K562 (cell line): ENCODE measurements around the gene ABCA4. TPM values are rescaled to one million over a fixed set of nuclear protein-coding genes. Genes with fewer than 3 reads are reported as not detected.

Experiments
- CBFA2T2 ChIP-seq: fragments of 450-650 bp; conservative IDR thresholded peaks from 2 replicates; pipeline ENCODE4 v1.6.1; 2017; ENCODE audit warnings: mild to moderate bottlenecking
- CBFA2T3 ChIP-seq: fragments of 450-650 bp; IDR thresholded peaks from 2 replicates; pipeline ENCODE4 v1.6.1; 2017
- CTCF ChIP-seq, 3 experiments: IDR thresholded peaks in 2 of 3; conservative IDR thresholded peaks in 1 of 3; 2 replicates each; pipeline ENCODE4 v1.5.1; 2011 to 2012; ENCODE audit warnings: low read length in 3 of 3, mild to moderate bottlenecking in 3 of 3, control low read depth in 2 of 3, improper control_type of control experiment in 1 of 3, inconsistent platforms in 1 of 3, low read depth in 1 of 3, mixed read lengths in 1 of 3, moderate library complexity in 1 of 3; ENCODE audit not compliant: insufficient read depth in 2 of 3
- ELK3 ChIP-seq: fragments of 450-650 bp; formaldehyde crosslinking; IDR thresholded peaks from 2 replicates; pipeline ENCODE4 v1.4.0; 2020; ENCODE audit warnings: mild to moderate bottlenecking
- ERF ChIP-seq: fragments of 450-650 bp; formaldehyde crosslinking; IDR thresholded peaks from 2 replicates; pipeline ENCODE4 v1.4.0; 2020; ENCODE audit warnings: mild to moderate bottlenecking, mixed read lengths
- ETS1 ChIP-seq: conservative IDR thresholded peaks from 2 replicates; pipeline ENCODE4 v1.6.1; 2011; ENCODE audit warnings: low read depth, mild to moderate bottlenecking, low read length; ENCODE audit not compliant: control insufficient read depth
- HMG20A ChIP-seq: fragments of 450-650 bp; formaldehyde crosslinking; conservative IDR thresholded peaks from 2 replicates; pipeline ENCODE4 v1.4.0; 2020; ENCODE audit warnings: mild to moderate bottlenecking, mixed read lengths
- HNRNPL ChIP-seq: fragments of 200-400 bp; formaldehyde crosslinking; IDR thresholded peaks from 2 replicates; pipeline ENCODE4 v1.6.1; 2017; ENCODE audit warnings: low read depth, mild to moderate bottlenecking, low read length
- HNRNPLL ChIP-seq: fragments of 200-400 bp; formaldehyde crosslinking; IDR thresholded peaks from 2 replicates; pipeline ENCODE4 v1.6.1; 2017; ENCODE audit warnings: low read length, low read depth, mild to moderate bottlenecking; ENCODE audit not compliant: poor library complexity, severe bottlenecking
- HOXB6 ChIP-seq: fragments of 250-450 bp; sonication (Bioruptor Pico); IDR thresholded peaks from 2 replicates; pipeline ENCODE4 v1.5.1; 2022; ENCODE audit warnings: mild to moderate bottlenecking, borderline replicate concordance
- KDM2B ChIP-seq: fragments of 250-450 bp; sonication (Bioruptor Pico); IDR thresholded peaks from 2 replicates; pipeline ENCODE4 v1.8.0; 2021; ENCODE audit warnings: mild to moderate bottlenecking, moderate library complexity
- LARP7 ChIP-seq: fragments of 450-650 bp; IDR thresholded peaks from 2 replicates; pipeline ENCODE4 v1.6.1; 2016
- SP1 ChIP-seq: sonication (generic); formaldehyde crosslinking; IDR thresholded peaks from 2 replicates; pipeline ENCODE4 v1.8.1; 2022; ENCODE audit warnings: mild to moderate bottlenecking, missing genetic modification reagents
- THRAP3 ChIP-seq: fragments of 450-650 bp; IDR thresholded peaks from 2 replicates; pipeline ENCODE4 v1.6.1; 2016; ENCODE audit warnings: mild to moderate bottlenecking, inconsistent platforms, borderline replicate concordance
- ZC3H4 ChIP-seq: sonication (generic); formaldehyde crosslinking; IDR thresholded peaks from 2 replicates; pipeline ENCODE4 v1.9.0; 2021; ENCODE audit warnings: missing genetic modification reagents, borderline replicate concordance
- ZNF354B ChIP-seq: fragments of 250-450 bp; sonication (Bioruptor Pico); IDR thresholded peaks from 2 replicates; pipeline ENCODE4 v1.4.0; 2020
- ZSCAN29 ChIP-seq: fragments of 450-650 bp; IDR thresholded peaks from 2 replicates; pipeline ENCODE4 v1.6.1; 2017
- polyA plus RNA-seq, 8 experiments: library from polyadenylated mRNA; depleted of rRNA in 4 of 8; stranded (reverse) in 5 of 8; unstranded in 3 of 8; fragments of >200 nt; fragmentation: Nextera tagmentation in 2 of 8; fragmentation: Illumina TruSeq in 1 of 8; extraction: Ambion mirVana in 2 of 8; extraction: Trizol in 1 of 8; gene quantifications; 2 replicates each; pipeline versions ENCODE4 v1.2.1 to v1.2.3, GENCODE V29; 2011 to 2014; ENCODE audit warnings: inconsistent platforms in 1 of 8, missing spikeins in 1 of 8
- total RNA-seq, 7 experiments: library from RNA; depleted of rRNA in 6 of 7; stranded (reverse); fragments of >200 nt in 6 of 7; fragmentation: Illumina TruSeq in 2 of 7; extraction: Trizol in 2 of 7; gene quantifications; 2 replicates each; pipeline versions ENCODE4 v1.2.1 to v1.2.3, GENCODE V29; 2011 to 2021; ENCODE audit warnings: low replicate concordance in 1 of 7
- TF ChIP-seq, protein P1 (sequence below): sonication (generic); formaldehyde crosslinking; IDR thresholded peaks from 2 replicates; pipeline ENCODE4 v1.8.0; 2022; ENCODE audit warnings: mild to moderate bottlenecking, low read depth, missing genetic modification reagents
- TF ChIP-seq, protein P2 (sequence below): sonication (generic); formaldehyde crosslinking; IDR thresholded peaks from 2 replicates; pipeline ENCODE4 v1.8.1; 2022; ENCODE audit warnings: missing genetic modification reagents
- TF ChIP-seq, protein P3 (sequence below), 2 experiments: fragments of 200-800 bp in 1 of 2; sonication (Bioruptor generic) in 1 of 2; sonication (generic) in 1 of 2; formaldehyde crosslinking in 1 of 2; IDR thresholded peaks in 1 of 2; conservative IDR thresholded peaks in 1 of 2; 2 replicates each; pipeline versions ENCODE4 v1.5.0 to v1.6.1; 2016 to 2020; ENCODE audit warnings: missing compliant biosample characterization in 1 of 2, missing genetic modification characterization in 1 of 2, missing genetic modification reagents in 1 of 2

The ABCA4 gene
- total and polyA plus RNA-seq, 9 of the 15 experiments (the other 6 are each of a cell fraction or from before 2014, with no cell fraction given): 0.01 to 0.04 TPM; not detected in 7

GRCh38 chr1:94045465-94046056 lies 75.4 kb downstream of the ABCA4 start (continued):
- TF ChIP-seq ERF (CRISPR knock-in tag) (no peak), SP1 (CRISPR knock-in tag) (no peak), THRAP3 (no peak), HNRNPLL (no peak), KDM2B (CRISPR knock-in tag) (no peak), CBFA2T3 (no peak), LARP7 (no peak), HOXB6 (CRISPR knock-in tag) (no peak), CTCF (IDR thresholded peaks at IDR 0.05 in 2 of 3, conservative IDR thresholded peaks at IDR 0.05 in 1 of 3; ENCODE audit: insufficient read depth in 2 of 3, low read depth in 1 of 3, low read length in 3 of 3) (peak in 2 of 3 experiments; percentile 83 to 87), ELK3 (CRISPR knock-in tag) (no peak), CBFA2T2 (0 out of 2 replicates have a peak, but pooled peaks have one; percentile 16), ETS1 (no peak), HNRNPL (no peak), ZNF354B (no peak), ZSCAN29 (no peak), HMG20A (CRISPR knock-in tag) (no peak), ZC3H4 (CRISPR knock-in tag) (no peak)
- TF ChIP-seq, protein P1, sequence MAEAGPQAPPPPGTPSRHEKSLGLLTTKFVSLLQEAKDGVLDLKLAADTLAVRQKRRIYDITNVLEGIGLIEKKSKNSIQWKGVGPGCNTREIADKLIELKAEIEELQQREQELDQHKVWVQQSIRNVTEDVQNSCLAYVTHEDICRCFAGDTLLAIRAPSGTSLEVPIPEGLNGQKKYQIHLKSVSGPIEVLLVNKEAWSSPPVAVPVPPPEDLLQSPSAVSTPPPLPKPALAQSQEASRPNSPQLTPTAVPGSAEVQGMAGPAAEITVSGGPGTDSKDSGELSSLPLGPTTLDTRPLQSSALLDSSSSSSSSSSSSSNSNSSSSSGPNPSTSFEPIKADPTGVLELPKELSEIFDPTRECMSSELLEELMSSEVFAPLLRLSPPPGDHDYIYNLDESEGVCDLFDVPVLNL: no peak
- TF ChIP-seq, protein P2, sequence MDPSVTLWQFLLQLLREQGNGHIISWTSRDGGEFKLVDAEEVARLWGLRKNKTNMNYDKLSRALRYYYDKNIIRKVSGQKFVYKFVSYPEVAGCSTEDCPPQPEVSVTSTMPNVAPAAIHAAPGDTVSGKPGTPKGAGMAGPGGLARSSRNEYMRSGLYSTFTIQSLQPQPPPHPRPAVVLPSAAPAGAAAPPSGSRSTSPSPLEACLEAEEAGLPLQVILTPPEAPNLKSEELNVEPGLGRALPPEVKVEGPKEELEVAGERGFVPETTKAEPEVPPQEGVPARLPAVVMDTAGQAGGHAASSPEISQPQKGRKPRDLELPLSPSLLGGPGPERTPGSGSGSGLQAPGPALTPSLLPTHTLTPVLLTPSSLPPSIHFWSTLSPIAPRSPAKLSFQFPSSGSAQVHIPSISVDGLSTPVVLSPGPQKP: no peak
- TF ChIP-seq, protein P3, sequence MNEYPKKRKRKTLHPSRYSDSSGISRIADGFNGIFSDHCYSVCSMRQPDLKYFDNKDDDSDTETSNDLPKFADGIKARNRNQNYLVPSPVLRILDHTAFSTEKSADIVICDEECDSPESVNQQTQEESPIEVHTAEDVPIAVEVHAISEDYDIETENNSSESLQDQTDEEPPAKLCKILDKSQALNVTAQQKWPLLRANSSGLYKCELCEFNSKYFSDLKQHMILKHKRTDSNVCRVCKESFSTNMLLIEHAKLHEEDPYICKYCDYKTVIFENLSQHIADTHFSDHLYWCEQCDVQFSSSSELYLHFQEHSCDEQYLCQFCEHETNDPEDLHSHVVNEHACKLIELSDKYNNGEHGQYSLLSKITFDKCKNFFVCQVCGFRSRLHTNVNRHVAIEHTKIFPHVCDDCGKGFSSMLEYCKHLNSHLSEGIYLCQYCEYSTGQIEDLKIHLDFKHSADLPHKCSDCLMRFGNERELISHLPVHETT (CRISPR knock-in tag; conservative IDR thresholded peaks at IDR 0.05 in 1 of 2, IDR thresholded peaks at IDR 0.05 in 1 of 2): no peak
